HepG2 (cell line): ENCODE results near the gene FOXA1. TPM values are rescaled to one million over a fixed set of nuclear protein-coding genes. Genes with fewer than 3 reads are reported as not detected.

Experiments
- CBX2 ChIP-seq, 2 experiments: fragments of 200-600 bp in 1 of 2; sonication (generic); formaldehyde crosslinking in 1 of 2; IDR thresholded peaks; 2 replicates each; pipeline versions ENCODE4 v1.7.0 to v1.8.1; 2018 to 2022; ENCODE audit warnings: low read depth in 2 of 2, low read length in 1 of 2, mild to moderate bottlenecking in 1 of 2, missing genetic modification reagents in 1 of 2
- HDAC6 ChIP-seq: fragments of 200-600 bp; sonication (generic); IDR thresholded peaks from 2 replicates; pipeline ENCODE4 v1.7.0; 2017; ENCODE audit warnings: mild to moderate bottlenecking, antibody characterized with exemption, low read length, low read depth
- KLF9 ChIP-seq: IDR thresholded peaks from 2 replicates; pipeline ENCODE4 v1.6.1; 2016; ENCODE audit warnings: low read depth
- MAZ ChIP-seq, 2 experiments: sonication (generic) in 1 of 2; formaldehyde crosslinking in 1 of 2; IDR thresholded peaks; 2 replicates each; pipeline versions ENCODE4 v1.5.0 to v1.6.1; 2012 to 2020; ENCODE audit warnings: low read depth in 2 of 2, mild to moderate bottlenecking in 2 of 2, borderline replicate concordance in 1 of 2, improper control_type of control experiment in 1 of 2, low read length in 1 of 2, missing genetic modification reagents in 1 of 2, moderate library complexity in 1 of 2
- SMARCC2 ChIP-seq: fragments of 450-650 bp; IDR thresholded peaks from 2 replicates; pipeline ENCODE4 v1.6.1; 2017; ENCODE audit warnings: antibody characterized with exemption, mild to moderate bottlenecking
- ZFP36L2 ChIP-seq: sonication (generic); formaldehyde crosslinking; IDR thresholded peaks from 2 replicates; pipeline ENCODE4 v1.4.0; 2020; ENCODE audit warnings: missing genetic modification reagents
- ZFX ChIP-seq: sonication (generic); formaldehyde crosslinking; IDR thresholded peaks from 2 replicates; pipeline ENCODE4 v1.4.0; 2020; ENCODE audit warnings: mild to moderate bottlenecking, low read depth, missing genetic modification reagents, moderate library complexity
- ZFYVE20 ChIP-seq: sonication (generic); formaldehyde crosslinking; IDR thresholded peaks from 2 replicates; pipeline ENCODE4 v1.8.0; 2023; ENCODE audit warnings: low read depth, mild to moderate bottlenecking, moderate library complexity, missing genetic modification reagents, borderline replicate concordance
- ZNF230 ChIP-seq: sonication (generic); formaldehyde crosslinking; IDR thresholded peaks from 2 replicates; pipeline ENCODE4 v1.4.0; 2020; ENCODE audit warnings: mild to moderate bottlenecking, missing genetic modification reagents
- ZNF782 ChIP-seq: sonication (generic); formaldehyde crosslinking; IDR thresholded peaks from 2 replicates; pipeline ENCODE4 v1.4.0; 2020; ENCODE audit warnings: missing genetic modification reagents, mild to moderate bottlenecking, borderline replicate concordance
- polyA plus RNA-seq, 8 experiments: library from polyadenylated mRNA; depleted of rRNA in 3 of 8; stranded (reverse) in 7 of 8; unstranded in 1 of 8; fragments of >200 nt; fragmentation: Illumina TruSeq in 4 of 8; extraction: Trizol in 4 of 8; gene quantifications; 2 replicates each; pipeline versions ENCODE4 v1.2.1 to v1.2.3, GENCODE V29; 2011 to 2016; ENCODE audit warnings: low read depth in 4 of 8, missing spikeins in 1 of 8, mixed read lengths in 1 of 8; ENCODE audit not compliant: insufficient read depth in 1 of 8
- total RNA-seq, 5 experiments: library from RNA; depleted of rRNA; stranded (reverse); fragments of >200 nt; fragmentation: Illumina TruSeq; extraction: Trizol; gene quantifications; 2 replicates each; pipeline ENCODE4 v1.2.3, GENCODE V29; 2016; ENCODE audit warnings: low read depth in 1 of 5
- TF ChIP-seq, protein P1 (sequence below): sonication (generic); formaldehyde crosslinking; IDR thresholded peaks from 2 replicates; pipeline ENCODE4 v1.4.0; 2020; ENCODE audit warnings: mild to moderate bottlenecking, missing genetic modification reagents, borderline replicate concordance
- TF ChIP-seq, protein P2 (sequence below): IDR thresholded peaks from 2 replicates; pipeline ENCODE4 v1.6.1; 2012; ENCODE audit warnings: low read length, improper control_type of control experiment
- TF ChIP-seq, protein P3 (sequence below): sonication (generic); formaldehyde crosslinking; IDR thresholded peaks from 2 replicates; pipeline ENCODE4 v1.9.0; 2021; ENCODE audit warnings: missing genetic modification reagents, borderline replicate concordance
- TF ChIP-seq, protein P4 (sequence below): sonication (generic); formaldehyde crosslinking; IDR thresholded peaks from 2 replicates; pipeline ENCODE4 v1.5.0; 2020; ENCODE audit warnings: mild to moderate bottlenecking, missing genetic modification reagents, borderline replicate concordance

FOXA1 gene
- total and polyA plus RNA-seq, 2 of the 13 experiments (the other 11 are each of a cell fraction or from before 2014, with no cell fraction given), result 43.4 to 58.6 TPM

DNA sequence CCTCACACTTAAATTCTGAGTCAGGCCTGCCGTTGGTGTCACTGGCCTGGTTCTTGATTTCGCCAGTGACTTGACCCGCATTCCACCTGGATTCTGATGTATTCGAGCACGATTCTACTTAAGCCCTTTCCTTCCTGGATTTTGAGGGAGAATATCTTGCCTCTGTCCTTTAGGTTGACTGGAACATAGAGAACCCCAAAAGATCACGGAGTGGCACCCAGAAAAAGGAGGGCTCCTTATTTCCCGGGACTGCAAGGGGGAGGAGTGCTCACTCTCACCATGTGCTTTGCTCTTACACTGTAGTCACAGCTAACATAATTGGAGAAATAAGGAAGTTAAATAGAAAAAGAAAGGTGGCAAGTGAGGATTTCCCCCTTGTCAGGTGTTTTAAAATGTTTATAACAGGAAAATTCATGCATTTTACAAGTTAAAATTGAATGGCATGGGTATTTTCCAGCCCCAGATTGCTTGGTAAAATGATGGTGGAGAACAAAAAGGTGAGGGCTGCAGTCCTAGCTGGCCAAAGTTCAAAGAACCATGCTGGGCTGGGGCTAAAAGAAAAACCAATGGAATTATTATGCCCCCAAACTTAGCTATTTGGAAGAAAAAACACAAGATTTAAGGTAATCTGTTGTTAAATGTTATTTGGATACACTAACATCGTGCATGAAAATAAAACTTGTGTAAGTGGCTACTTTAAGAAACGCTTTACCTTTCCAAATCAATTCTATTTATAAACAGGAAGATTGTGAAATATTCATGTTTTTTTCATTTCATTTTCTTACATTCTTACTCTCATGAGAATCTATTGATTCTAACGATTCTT lies 8.9 kb downstream of the FOXA1 start (continued):
- TF ChIP-seq MAZ (IDR thresholded peaks at IDR 0.05; ENCODE audit: borderline replicate concordance, low read depth, low read length), result no peak
- TF ChIP-seq MAZ (CRISPR knock-in tag; IDR thresholded peaks at IDR 0.05; ENCODE audit: low read depth), result no peak
- no peak for TF ChIP-seq ZNF782 (CRISPR knock-in tag)
- no peak for TF ChIP-seq KLF9 (CRISPR knock-in tag)
- TF ChIP-seq SMARCC2, result no peak
- TF ChIP-seq CBX2 (IDR thresholded peaks at IDR 0.05; ENCODE audit: low read depth, low read length), result no peak
- TF ChIP-seq CBX2 (CRISPR knock-in tag; IDR thresholded peaks at IDR 0.05; ENCODE audit: low read depth), result no peak
- TF ChIP-seq, protein P1, sequence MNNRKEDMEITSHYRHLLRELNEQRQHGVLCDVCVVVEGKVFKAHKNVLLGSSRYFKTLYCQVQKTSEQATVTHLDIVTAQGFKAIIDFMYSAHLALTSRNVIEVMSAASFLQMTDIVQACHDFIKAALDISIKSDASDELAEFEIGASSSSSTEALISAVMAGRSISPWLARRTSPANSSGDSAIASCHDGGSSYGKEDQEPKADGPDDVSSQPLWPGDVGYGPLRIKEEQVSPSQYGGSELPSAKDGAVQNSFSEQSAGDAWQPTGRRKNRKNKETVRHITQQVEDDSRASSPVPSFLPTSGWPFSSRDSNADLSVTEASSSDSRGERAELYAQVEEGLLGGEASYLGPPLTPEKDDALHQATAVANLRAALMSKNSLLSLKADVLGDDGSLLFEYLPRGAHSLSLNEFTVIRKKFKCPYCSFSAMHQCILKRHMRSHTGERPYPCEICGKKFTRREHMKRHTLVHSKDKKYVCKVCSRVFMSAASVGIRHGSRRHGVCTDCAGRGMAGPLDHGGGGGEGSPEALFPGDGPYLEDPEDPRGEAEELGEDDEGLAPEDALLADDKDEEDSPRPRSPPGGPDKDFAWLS (CRISPR knock-in tag), result no peak
- TF ChIP-seq ZFYVE20, result no peak
- TF ChIP-seq, protein P2, sequence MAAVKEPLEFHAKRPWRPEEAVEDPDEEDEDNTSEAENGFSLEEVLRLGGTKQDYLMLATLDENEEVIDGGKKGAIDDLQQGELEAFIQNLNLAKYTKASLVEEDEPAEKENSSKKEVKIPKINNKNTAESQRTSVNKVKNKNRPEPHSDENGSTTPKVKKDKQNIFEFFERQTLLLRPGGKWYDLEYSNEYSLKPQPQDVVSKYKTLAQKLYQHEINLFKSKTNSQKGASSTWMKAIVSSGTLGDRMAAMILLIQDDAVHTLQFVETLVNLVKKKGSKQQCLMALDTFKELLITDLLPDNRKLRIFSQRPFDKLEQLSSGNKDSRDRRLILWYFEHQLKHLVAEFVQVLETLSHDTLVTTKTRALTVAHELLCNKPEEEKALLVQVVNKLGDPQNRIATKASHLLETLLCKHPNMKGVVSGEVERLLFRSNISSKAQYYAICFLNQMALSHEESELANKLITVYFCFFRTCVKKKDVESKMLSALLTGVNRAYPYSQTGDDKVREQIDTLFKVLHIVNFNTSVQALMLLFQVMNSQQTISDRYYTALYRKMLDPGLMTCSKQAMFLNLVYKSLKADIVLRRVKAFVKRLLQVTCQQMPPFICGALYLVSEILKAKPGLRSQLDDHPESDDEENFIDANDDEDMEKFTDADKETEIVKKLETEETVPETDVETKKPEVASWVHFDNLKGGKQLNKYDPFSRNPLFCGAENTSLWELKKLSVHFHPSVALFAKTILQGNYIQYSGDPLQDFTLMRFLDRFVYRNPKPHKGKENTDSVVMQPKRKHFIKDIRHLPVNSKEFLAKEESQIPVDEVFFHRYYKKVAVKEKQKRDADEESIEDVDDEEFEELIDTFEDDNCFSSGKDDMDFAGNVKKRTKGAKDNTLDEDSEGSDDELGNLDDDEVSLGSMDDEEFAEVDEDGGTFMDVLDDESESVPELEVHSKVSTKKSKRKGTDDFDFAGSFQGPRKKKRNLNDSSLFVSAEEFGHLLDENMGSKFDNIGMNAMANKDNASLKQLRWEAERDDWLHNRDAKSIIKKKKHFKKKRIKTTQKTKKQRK, result no peak
- TF ChIP-seq, protein P3, sequence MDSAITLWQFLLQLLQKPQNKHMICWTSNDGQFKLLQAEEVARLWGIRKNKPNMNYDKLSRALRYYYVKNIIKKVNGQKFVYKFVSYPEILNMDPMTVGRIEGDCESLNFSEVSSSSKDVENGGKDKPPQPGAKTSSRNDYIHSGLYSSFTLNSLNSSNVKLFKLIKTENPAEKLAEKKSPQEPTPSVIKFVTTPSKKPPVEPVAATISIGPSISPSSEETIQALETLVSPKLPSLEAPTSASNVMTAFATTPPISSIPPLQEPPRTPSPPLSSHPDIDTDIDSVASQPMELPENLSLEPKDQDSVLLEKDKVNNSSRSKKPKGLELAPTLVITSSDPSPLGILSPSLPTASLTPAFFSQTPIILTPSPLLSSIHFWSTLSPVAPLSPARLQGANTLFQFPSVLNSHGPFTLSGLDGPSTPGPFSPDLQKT, result no peak
- no peak for TF ChIP-seq ZFP36L2 (CRISPR knock-in tag)
- TF ChIP-seq, protein P4, sequence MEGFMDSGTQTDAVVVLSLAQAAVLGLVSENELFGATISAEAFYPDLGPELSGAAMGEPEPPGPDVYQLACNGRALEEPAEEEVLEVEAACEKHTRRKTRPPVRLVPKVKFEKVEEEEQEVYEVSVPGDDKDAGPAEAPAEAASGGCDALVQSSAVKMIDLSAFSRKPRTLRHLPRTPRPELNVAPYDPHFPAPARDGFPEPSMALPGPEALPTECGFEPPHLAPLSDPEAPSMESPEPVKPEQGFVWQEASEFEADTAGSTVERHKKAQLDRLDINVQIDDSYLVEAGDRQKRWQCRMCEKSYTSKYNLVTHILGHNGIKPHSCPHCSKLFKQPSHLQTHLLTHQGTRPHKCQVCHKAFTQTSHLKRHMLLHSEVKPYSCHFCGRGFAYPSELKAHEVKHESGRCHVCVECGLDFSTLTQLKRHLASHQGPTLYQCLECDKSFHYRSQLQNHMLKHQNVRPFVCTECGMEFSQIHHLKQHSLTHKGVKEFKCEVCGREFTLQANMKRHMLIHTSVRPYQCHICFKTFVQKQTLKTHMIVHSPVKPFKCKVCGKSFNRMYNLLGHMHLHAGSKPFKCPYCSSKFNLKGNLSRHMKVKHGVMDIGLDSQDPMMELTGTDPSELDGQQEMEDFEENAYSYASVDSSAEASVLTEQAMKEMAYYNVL (CRISPR knock-in tag), result no peak
- TF ChIP-seq ZNF230 (CRISPR knock-in tag), result no peak
- TF ChIP-seq ZFX (CRISPR knock-in tag), result no peak
- no peak for TF ChIP-seq HDAC6
